SU-DHL-6 (cell line): ENCODE measurements around the gene ZNF785.

ENCODE experiments used
- CTCF ChIP-seq: fragments of 200-600 bp; sonication (generic); IDR thresholded peaks from one replicate; pipeline ENCODE4 v1.5.1; 2017; ENCODE audit warnings: antibody characterized with exemption, mild to moderate bottlenecking, low read length, moderate library complexity; ENCODE audit not compliant: insufficient read depth, poor library complexity, severe bottlenecking
- EZH2phosphoT487 ChIP-seq: fragments of 200-600 bp; sonication (generic), shearing (Covaris generic); conservative IDR thresholded peaks from 2 replicates; pipeline ENCODE4 v1.6.1; 2018; ENCODE audit warnings: mild to moderate bottlenecking, antibody characterized with exemption, low read length, moderate library complexity, mixed read lengths

GRCh38 chr16:30621765-30622164 lies 36.3 kb upstream of the ZNF785 start:
- TF ChIP-seq CTCF (no peak), EZH2phosphoT487 (no peak)
